ENCODE data around the gene GNPDA1. TPM values are rescaled to one million over a fixed set of nuclear protein-coding genes. Genes with fewer than 3 reads are reported as not detected.

Gene GNPDA1
- total and polyA plus RNA-seq, 9 of the 15 experiments (the other 6 are each of a cell fraction or from before 2014, with no cell fraction given): 14.1 to 145 (median 52.2) TPM

DNA sequence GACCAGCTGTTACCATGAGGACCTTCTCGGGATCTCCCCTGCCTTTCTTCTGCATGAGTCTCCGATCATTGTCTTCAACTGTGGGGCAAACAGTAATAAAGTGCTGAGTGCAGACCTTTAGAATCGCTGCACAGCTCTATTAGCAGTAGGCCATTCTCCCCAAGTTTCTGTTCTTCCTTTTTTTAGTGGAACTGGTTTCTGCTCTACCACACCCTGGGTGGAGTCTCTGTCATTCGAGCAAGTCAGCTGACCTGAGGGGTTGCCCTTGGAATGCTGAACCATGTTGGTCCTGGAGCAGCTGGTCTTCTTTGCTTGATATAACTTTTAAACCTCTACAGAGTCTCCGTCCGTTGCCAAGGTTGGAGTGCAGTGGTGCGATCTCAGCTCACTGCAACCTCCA lies 33.4 kb upstream of the GNPDA1 start:
- in situ Hi-C loops (cut with MboI): no loop called here
- no TSS peak for BruUV-seq (replicated peaks)
- 40% methylated on average over 7 of the region's 7 CpGs for WGBS (ENCODE audit: insufficient coverage, low coverage, missing lambda C conversion rate)
- TF ChIP-seq, protein P1, sequence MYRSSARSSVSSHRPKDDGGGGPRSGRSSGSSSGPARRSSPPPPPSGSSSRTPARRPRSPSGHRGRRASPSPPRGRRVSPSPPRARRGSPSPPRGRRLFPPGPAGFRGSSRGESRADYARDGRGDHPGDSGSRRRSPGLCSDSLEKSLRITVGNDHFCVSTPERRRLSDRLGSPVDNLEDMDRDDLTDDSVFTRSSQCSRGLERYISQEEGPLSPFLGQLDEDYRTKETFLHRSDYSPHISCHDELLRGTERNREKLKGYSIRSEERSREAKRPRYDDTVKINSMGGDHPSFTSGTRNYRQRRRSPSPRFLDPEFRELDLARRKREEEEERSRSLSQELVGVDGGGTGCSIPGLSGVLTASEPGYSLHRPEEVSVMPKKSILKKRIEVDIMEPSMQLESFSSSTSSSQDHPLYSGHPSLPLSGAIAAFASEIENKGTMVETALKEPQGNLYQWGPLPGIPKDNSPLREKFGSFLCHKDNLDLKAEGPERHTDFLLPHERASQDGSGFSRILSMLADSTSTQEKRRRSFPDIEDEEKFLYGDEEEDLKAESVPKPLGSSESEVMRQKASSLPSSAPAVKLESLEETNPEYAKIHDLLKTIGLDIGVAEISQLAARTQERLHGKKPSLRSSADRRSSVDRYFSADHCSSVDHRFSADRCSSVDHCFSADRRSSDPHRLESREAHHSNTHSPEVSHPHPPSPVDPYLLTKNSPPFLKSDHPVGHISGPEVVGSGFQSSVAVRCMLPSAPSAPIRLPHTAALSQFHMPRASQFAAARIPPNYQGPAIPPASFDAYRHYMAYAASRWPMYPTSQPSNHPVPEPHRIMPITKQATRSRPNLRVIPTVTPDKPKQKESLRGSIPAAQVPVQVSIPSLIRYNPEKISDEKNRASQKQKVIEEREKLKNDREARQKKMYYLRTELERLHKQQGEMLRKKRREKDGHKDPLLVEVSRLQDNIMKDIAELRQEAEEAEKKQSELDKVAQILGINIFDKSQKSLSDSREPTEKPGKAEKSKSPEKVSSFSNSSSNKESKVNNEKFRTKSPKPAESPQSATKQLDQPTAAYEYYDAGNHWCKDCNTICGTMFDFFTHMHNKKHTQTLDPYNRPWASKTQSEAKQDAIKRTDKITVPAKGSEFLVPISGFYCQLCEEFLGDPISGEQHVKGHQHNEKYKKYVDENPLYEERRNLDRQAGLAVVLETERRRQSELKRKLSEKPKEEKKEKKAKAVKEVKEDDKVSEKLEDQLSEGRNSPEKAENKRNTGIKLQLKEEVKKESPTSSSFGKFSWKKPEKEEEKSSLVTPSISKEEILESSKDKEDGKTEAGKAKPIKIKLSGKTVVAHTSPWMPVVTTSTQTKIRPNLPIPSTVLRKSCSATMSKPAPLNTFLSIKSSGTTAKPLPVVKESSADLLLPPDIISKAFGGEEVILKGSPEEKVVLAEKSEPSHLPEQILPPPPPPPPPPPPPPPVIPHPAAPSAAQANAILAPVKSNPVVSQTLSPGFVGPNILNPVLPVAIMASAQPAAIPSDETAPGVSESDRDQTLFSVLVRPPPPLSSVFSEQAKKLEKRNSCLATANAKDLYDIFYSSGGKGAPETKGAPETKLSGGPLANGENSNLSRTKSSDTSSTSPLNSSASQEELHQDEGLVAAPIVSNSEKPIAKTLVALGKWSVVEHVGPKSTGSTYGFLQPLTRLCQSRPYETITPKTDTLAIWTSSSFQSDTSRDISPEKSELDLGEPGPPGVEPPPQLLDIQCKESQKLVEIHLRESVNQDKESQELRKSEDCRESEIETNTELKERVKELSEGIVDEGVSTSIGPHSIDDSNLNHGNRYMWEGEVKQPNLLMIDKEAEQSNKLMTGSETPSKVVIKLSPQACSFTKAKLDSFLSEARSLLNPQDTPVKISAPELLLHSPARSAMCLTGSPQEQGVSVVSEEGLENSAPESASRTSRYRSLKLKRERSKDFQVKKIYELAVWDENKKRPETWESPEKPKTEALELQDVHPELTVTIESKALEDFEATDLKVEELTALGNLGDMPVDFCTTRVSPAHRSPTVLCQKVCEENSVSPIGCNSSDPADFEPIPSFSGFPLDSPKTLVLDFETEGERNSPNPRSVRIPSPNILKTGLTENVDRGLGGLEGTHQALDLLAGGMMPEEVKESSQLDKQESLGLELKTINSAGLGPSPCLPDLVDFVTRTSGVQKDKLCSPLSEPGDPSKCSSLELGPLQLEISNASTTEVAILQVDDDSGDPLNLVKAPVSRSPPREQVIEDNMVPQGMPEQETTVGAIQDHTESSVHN (IDR thresholded peaks at IDR 0.05; ENCODE audit: borderline replicate concordance in 1 of 2, low read depth in 1 of 2): no peak
- TF ChIP-seq SNRNP70 (optimal IDR thresholded peaks at IDR 0.05; ENCODE audit: low read depth, low read length) (no peak), TARDBP (IDR thresholded peaks at IDR 0.05) (no peak), ZNF316 (IDR thresholded peaks at IDR 0.05) (peak; percentile 24; the same call in 1 of the 2 replicates), ADNP (tag; IDR thresholded peaks at IDR 0.05) (no peak), PHTF2 (CRISPR knock-in tag; IDR thresholded peaks at IDR 0.05) (no peak), MEF2D (tag; conservative IDR thresholded peaks at IDR 0.05; ENCODE audit: low read depth) (no peak)
- TF ChIP-seq, protein P2, sequence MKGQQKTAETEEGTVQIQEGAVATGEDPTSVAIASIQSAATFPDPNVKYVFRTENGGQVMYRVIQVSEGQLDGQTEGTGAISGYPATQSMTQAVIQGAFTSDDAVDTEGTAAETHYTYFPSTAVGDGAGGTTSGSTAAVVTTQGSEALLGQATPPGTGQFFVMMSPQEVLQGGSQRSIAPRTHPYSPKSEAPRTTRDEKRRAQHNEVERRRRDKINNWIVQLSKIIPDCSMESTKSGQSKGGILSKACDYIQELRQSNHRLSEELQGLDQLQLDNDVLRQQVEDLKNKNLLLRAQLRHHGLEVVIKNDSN (CRISPR knock-in tag; IDR thresholded peaks at IDR 0.05): peak; percentile 45
- TF ChIP-seq, protein P3, sequence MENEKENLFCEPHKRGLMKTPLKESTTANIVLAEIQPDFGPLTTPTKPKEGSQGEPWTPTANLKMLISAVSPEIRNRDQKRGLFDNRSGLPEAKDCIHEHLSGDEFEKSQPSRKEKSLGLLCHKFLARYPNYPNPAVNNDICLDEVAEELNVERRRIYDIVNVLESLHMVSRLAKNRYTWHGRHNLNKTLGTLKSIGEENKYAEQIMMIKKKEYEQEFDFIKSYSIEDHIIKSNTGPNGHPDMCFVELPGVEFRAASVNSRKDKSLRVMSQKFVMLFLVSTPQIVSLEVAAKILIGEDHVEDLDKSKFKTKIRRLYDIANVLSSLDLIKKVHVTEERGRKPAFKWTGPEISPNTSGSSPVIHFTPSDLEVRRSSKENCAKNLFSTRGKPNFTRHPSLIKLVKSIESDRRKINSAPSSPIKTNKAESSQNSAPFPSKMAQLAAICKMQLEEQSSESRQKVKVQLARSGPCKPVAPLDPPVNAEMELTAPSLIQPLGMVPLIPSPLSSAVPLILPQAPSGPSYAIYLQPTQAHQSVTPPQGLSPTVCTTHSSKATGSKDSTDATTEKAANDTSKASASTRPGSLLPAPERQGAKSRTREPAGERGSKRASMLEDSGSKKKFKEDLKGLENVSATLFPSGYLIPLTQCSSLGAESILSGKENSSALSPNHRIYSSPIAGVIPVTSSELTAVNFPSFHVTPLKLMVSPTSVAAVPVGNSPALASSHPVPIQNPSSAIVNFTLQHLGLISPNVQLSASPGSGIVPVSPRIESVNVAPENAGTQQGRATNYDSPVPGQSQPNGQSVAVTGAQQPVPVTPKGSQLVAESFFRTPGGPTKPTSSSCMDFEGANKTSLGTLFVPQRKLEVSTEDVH (IDR thresholded peaks at IDR 0.05; ENCODE audit: low read depth, partially characterized antibody): no peak
- TF ChIP-seq, protein P4, sequence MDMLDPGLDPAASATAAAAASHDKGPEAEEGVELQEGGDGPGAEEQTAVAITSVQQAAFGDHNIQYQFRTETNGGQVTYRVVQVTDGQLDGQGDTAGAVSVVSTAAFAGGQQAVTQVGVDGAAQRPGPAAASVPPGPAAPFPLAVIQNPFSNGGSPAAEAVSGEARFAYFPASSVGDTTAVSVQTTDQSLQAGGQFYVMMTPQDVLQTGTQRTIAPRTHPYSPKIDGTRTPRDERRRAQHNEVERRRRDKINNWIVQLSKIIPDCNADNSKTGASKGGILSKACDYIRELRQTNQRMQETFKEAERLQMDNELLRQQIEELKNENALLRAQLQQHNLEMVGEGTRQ (CRISPR knock-in tag; IDR thresholded peaks at IDR 0.05): peak; percentile 30; the same call in 1 of the 2 replicates

More for the DNA sequence above, 33.4 kb upstream of the GNPDA1 start:
- FAIRE-seq: no peak
- ATAC-seq: peak; percentile 65; the same call in 2 of the 3 replicates
- no peak overlapping the region for H3K9ac ChIP-seq (ENCODE audit: insufficient read depth in 1 of 2, low read depth in 2 of 2, low read length in 2 of 2)
- POLR2A ChIA-PET: no interaction called here
- H3K36me3 ChIP-seq (ENCODE audit: control insufficient read depth, insufficient read depth, low read length): no peaks in the 10 kb centered on the region
- intact Hi-C loops (cut with micrococcal nuclease): loop anchor here (5.0 kb wide), 1 partner anchor 96 kb away; no protein-coding TSS in a partner anchor
- peak overlapping the region; percentile 32; the same call in 1 of the 2 replicates for H3K4me2 ChIP-seq (ENCODE audit: insufficient read depth, low read length)
- peak overlapping the region; percentile 72 for H2AFZ ChIP-seq (ENCODE audit: low read depth, low read length)
- CTCF ChIA-PET (ENCODE audit: low intra/inter-chr PET ratio): no interaction called here
- peak in 1 of 4 experiments; percentile 35 for DNase-seq (ENCODE audit: extremely low read depth in 1 of 4, low spot score in 3 of 4)
- no peak overlapping the region for H3K27ac ChIP-seq (ENCODE audit: extremely low read depth, low read depth, low read length)
- H3K9me3 ChIP-seq (replicated peaks; ENCODE audit: control insufficient read depth, insufficient read depth, low read depth, low read length): no peaks in the 10 kb centered on the region
- no peaks in the 10 kb centered on the region for H3K9me1 ChIP-seq (ENCODE audit: control insufficient read depth, insufficient read depth, low read length)
- no peaks in the 10 kb centered on the region for H3K27me3 ChIP-seq (ENCODE audit: control insufficient read depth in 2 of 2, insufficient read depth in 2 of 2, low read length in 2 of 2)
- H3K79me2 ChIP-seq (ENCODE audit: control insufficient read depth, insufficient read depth, low read length): no peaks in the 10 kb centered on the region
- H3K4me1 ChIP-seq (replicated peaks in 1 of 2; ENCODE audit: control insufficient read depth in 2 of 2, insufficient read depth in 2 of 2, low read length in 2 of 2): peaks cover 0 to 3% of the 10 kb centered on the region in 2 experiments; a peak in 2 of 5 replicates
- no peaks in the 10 kb centered on the region for H4K20me1 ChIP-seq (replicated peaks; ENCODE audit: control insufficient read depth, insufficient read depth, low read length)
- no peak overlapping the region for H3K4me3 ChIP-seq
